ENCODE data around the gene BTRC.
"Not testable (repeated sequence)": the region's sequence is repeated elsewhere in the genome, so short reads cannot be mapped to it uniquely, and the experiment has no call there.

GRCh38 chr10:101593331-101593730, 239.4 kb downstream of the BTRC start:
- not testable (repeated sequence) for TF ChIP-seq POLR2A (IDR thresholded peaks at IDR 0.05; ENCODE audit: low read length); GATA1 (IDR thresholded peaks at IDR 0.05; ENCODE audit: low read depth, low read length)
